Panc1 (cell line): ENCODE measurements around the gene PELI2. TPM values are rescaled to one million over a fixed set of nuclear protein-coding genes. Genes with fewer than 3 reads are reported as not detected.

Experiments used
- ATAC-seq: fragments of 200-7000 bp; cut with Tn5 transposase; 2 replicates; pipeline ENCODE4 v1.9.1; 2020; ENCODE audit warnings: mild to moderate bottlenecking, moderate library complexity
- BruUV-seq: library from RNA; stranded (reverse); fragments of 400-500 nt; replicated peaks from 2 replicates; lab custom pipeline; 2021; lab: Mats Ljungman, UMichigan
- CTCF ChIA-PET: fragments of 300-600 bp; sonication (Branson Sonifier 250); formaldehyde crosslinking; loops from one replicate; lab custom pipeline; 2022; ENCODE audit warnings: antibody characterized with exemption; lab: Charles Lee
- POLR2A ChIA-PET: fragments of 300-600 bp; sonication (Branson Sonifier 250); formaldehyde crosslinking; loops from one replicate; lab custom pipeline; 2022; ENCODE audit warnings: antibody characterized with exemption; lab: Charles Lee
- DNase-seq: peaks from one replicate; pipeline ENCODE4 v3.0.0-alpha.2; 2010; ENCODE audit warnings: low read depth, low spot score
- H3K27ac ChIP-seq: 2 replicates; pipeline ENCODE4 v1.5.1; 2011; ENCODE audit warnings: mild to moderate bottlenecking, low read length, inconsistent platforms
- H3K27me3 ChIP-seq: fragments of 200-500 bp; sonication (Bioruptor generic); 2 replicates; pipeline ENCODE4 v1.6.0; 2014; ENCODE audit warnings: low read length, inconsistent platforms; ENCODE audit not compliant: control insufficient read depth, insufficient read depth
- H3K36me3 ChIP-seq: fragments of 200-500 bp; sonication (Bioruptor generic); 2 replicates; pipeline ENCODE4 v1.5.1; 2014; ENCODE audit warnings: inconsistent platforms, mild to moderate bottlenecking, low read length, moderate library complexity; ENCODE audit not compliant: control insufficient read depth, insufficient read depth
- H3K4me1 ChIP-seq: 2 replicates; pipeline ENCODE4 v1.5.1; 2011; ENCODE audit warnings: inconsistent platforms, mild to moderate bottlenecking, low read length, moderate library complexity; ENCODE audit not compliant: control insufficient read depth, insufficient read depth
- H3K4me3 ChIP-seq, 2 experiments: 2 replicates each; pipeline ENCODE4 v1.5.1; 2011 to 2012; ENCODE audit warnings: low read depth in 2 of 2, low read length in 2 of 2, mild to moderate bottlenecking in 2 of 2, inconsistent platforms in 1 of 2, moderate library complexity in 1 of 2
- H3K9me3 ChIP-seq: fragments of 200-500 bp; sonication (Bioruptor generic); 2 replicates; pipeline ENCODE4 v1.5.1; 2014; ENCODE audit warnings: low read depth, mild to moderate bottlenecking, inconsistent platforms, low read length, moderate library complexity; ENCODE audit not compliant: control insufficient read depth, insufficient read depth
- CTCF ChIP-seq: fragments of 450-650 bp; IDR thresholded peaks from 2 replicates; pipeline ENCODE4 v1.5.1; 2017; ENCODE audit warnings: mild to moderate bottlenecking
- POLR2AphosphoS5 ChIP-seq: IDR thresholded peaks from 2 replicates; pipeline ENCODE4 v1.6.1; 2012; ENCODE audit warnings: mild to moderate bottlenecking, low read depth, low read length, moderate library complexity
- REST ChIP-seq, 2 experiments: IDR thresholded peaks; 2 replicates each; pipeline ENCODE4 v1.6.1; 2011 to 2012; ENCODE audit warnings: low read depth in 2 of 2, control low read depth in 1 of 2, low read length in 1 of 2, mild to moderate bottlenecking in 1 of 2, moderate library complexity in 1 of 2; ENCODE audit not compliant: insufficient read depth in 1 of 2
- SIN3A ChIP-seq: IDR thresholded peaks from 2 replicates; pipeline ENCODE4 v1.6.1; 2012; ENCODE audit warnings: low read depth, mild to moderate bottlenecking, low read length, moderate library complexity, borderline replicate concordance; ENCODE audit not compliant: insufficient read depth
- TCF7L2 ChIP-seq: IDR thresholded peaks from 2 replicates; pipeline ENCODE4 v1.6.1; 2011; ENCODE audit warnings: mild to moderate bottlenecking, low read depth, low read length, inconsistent platforms
- in situ Hi-C: cut with HindIII; loops from 2 replicates; pipeline ENCODE4 v1.10.0; 2016; ENCODE audit warnings: low sequenced_read_pairs, low pct_unique_long_range_greater_than_20kb
- intact Hi-C: fragments of 100-400 bp; cut with micrococcal nuclease; formaldehyde crosslinking; loops from one replicate; pipeline ENCODE4 v1.10.0; 2022; ENCODE audit not compliant: unreplicated experiment
- total RNA-seq: library from RNA; stranded (reverse); gene quantifications from one replicate; pipeline ENCODE4 v1.2.1, GENCODE V29; 2021; ENCODE audit not compliant: unreplicated experiment

PELI2 gene
- total RNA-seq, 1 experiment from 2014 or later, result 0.28 TPM

GRCh38 chr14:56248442-56248841, 130.2 kb downstream of the PELI2 start:
- POLR2A ChIA-PET, result no interaction called here
- no peaks in the 10 kb centered on the region for H3K36me3 ChIP-seq
- no peak overlapping the region for H3K4me3 ChIP-seq
- intact Hi-C loops, result no loop called here
- BruUV-seq, result no TSS peak
- H3K9me3 ChIP-seq, result no peaks in the 10 kb centered on the region
- DNase-seq, result no peak
- no peak for ATAC-seq
- H3K27ac ChIP-seq, result no peak overlapping the region
- in situ Hi-C loops, result no loop called here
- no peaks in the 10 kb centered on the region for H3K4me1 ChIP-seq
- no peaks in the 10 kb centered on the region for H3K27me3 ChIP-seq
- CTCF ChIA-PET, result no interaction called here
- TF ChIP-seq CTCF (no peak), REST (IDR thresholded peaks at IDR 0.05; ENCODE audit: insufficient read depth in 1 of 2, low read depth in 2 of 2, low read length in 1 of 2) (no peak), POLR2AphosphoS5 (no peak), SIN3A (no peak), TCF7L2 (no peak)

DNA sequence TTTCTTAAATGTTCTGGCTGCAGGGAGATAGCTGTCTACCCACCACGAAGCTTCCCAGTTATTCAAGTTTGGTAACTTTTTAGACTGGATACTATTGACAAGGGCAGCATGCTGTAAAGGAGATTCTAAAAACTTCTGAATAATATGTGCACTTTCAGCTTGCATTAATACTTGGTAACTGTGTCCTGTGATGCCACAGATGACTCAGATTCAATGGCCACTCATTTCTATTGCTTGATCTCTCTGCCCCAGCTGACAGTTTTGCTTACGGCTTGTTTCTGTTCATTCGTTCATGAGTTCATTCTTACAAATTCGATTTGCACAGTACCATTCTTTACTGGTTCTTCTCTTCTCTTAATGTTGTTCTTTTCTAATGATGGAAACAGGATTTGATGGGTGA, 142.8 kb downstream of the PELI2 start:
- H3K9me3 ChIP-seq, result no peaks in the 10 kb centered on the region
- H3K27me3 ChIP-seq, result no peaks in the 10 kb centered on the region; the same call in none of the 2 replicates
- H3K36me3 ChIP-seq, result no peaks in the 10 kb centered on the region
- CTCF ChIA-PET, result no interaction called here
- in situ Hi-C loops (no loop called here), intact Hi-C loops (no loop called here)
- TF ChIP-seq CTCF, result no peak
- TF ChIP-seq POLR2AphosphoS5, result no peak
- TF ChIP-seq SIN3A, result no peak
- no TSS peak for BruUV-seq
- no peak for DNase-seq
- H3K27ac ChIP-seq, result no peak overlapping the region
- POLR2A ChIA-PET, result no interaction called here
- ATAC-seq, result no peak
- no peaks in the 10 kb centered on the region for H3K4me1 ChIP-seq
- no peak overlapping the region for H3K4me3 ChIP-seq

DNA sequence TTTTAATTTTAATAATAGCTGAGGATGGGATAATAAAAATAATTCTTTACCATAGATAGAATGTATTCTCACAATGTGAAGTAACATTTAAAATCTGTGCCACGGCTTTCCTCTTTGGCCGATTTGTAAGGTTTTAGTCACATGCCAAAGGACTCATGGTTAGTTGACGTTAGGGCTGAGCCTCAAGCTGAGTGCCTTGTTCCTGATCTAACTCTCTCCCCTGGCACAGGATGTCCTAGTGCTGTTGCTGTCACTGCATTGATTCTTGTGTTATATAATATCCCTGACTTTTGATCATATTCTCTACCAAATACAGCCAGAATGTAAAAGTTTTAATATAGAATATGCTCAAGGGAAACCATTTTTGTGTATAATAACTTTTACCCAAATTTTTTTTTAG, 144.3 kb downstream of the PELI2 start:
- CTCF ChIA-PET, result no interaction called here
- no TSS peak for BruUV-seq
- Histone ChIP-seq H3K36me3 (no peaks in the 10 kb centered on the region), H3K27ac (no peak overlapping the region), H3K27me3 (no peaks in the 10 kb centered on the region; the same call in none of the 2 replicates), H3K4me1 (no peaks in the 10 kb centered on the region), H3K9me3 (no peaks in the 10 kb centered on the region), H3K4me3 (no peak overlapping the region)
- POLR2A ChIA-PET, result no interaction called here
- TF ChIP-seq REST (IDR thresholded peaks at IDR 0.05; ENCODE audit: insufficient read depth in 1 of 2, low read depth in 2 of 2, low read length in 1 of 2) (no peak), TCF7L2 (no peak), SIN3A (no peak), CTCF (no peak), POLR2AphosphoS5 (no peak)
- intact Hi-C loops, result no loop called here
- in situ Hi-C loops, result no loop called here
- ATAC-seq (no peak), DNase-seq (no peak)
